Measurements from ENCODE around the gene FIGNL2. TPM values are rescaled to one million over a fixed set of nuclear protein-coding genes. Genes with fewer than 3 reads are reported as not detected.

The FIGNL2 gene
- total RNA-seq, 1 donor from 2014 or later = 9.3 TPM

DNA sequence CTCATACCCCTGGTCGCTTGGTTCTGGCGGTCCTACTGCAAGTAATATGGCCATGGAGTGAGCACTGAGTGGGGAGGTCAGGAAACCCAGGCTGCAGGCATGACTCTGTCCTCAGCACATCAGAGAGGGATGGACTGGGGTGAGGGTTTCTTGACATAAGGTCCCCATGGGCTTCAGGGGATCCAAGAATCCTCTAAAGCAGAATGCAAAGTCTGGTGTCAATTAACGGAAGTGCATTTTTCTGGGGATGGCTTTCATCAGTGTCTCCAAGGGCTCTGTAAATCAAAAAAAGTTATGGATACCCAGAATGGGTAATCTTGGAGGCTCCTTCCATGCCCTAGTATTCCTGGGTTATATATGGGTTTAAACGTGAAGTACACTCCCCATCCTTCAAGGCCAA, 3.7 kb downstream of the FIGNL2 start:
- no peak for DNase-seq (ENCODE audit: low spot score)
- H2AFZ ChIP-seq (replicated peaks) = no peak overlapping the region
- H3K36me3 Mint-ChIP-seq = no peaks in the 10 kb centered on the region
- H3K4me2 ChIP-seq = no peak overlapping the region
- no peak overlapping the region for H3K27ac ChIP-seq
- H3K27me3 Mint-ChIP-seq (ENCODE audit: insufficient read depth, low read depth) = peaks cover 8% of the 10 kb centered on the region
- H3K27ac Mint-ChIP-seq = no peak overlapping the region
- peak overlapping the region; percentile 89 for H3K4me3 Mint-ChIP-seq
- no peaks in the 10 kb centered on the region for H3K9me3 Mint-ChIP-seq
- no peak for TF ChIP-seq EZH2phosphoT487 (IDR thresholded peaks at IDR 0.05)
- no peak for TF ChIP-seq CTCF (IDR thresholded peaks at IDR 0.05)
- TF ChIP-seq EZH2 (IDR thresholded peaks at IDR 0.05) = no peak
- H4K20me1 ChIP-seq (ENCODE audit: low read depth) = peaks cover 78% of the 10 kb centered on the region
- no peak overlapping the region for H3K4me3 ChIP-seq
- H3K9me3 ChIP-seq (ENCODE audit: low read depth) = no peaks in the 10 kb centered on the region
- peaks cover 51% of the 10 kb centered on the region for H3F3A ChIP-seq (ENCODE audit: low read depth)
- H3K9ac ChIP-seq = no peak overlapping the region
- peaks cover 3% of the 10 kb centered on the region for H3K27me3 ChIP-seq
- peaks cover 50% of the 10 kb centered on the region for H3K4me1 ChIP-seq
- H3K79me2 ChIP-seq (ENCODE audit: low read depth) = peaks cover 83% of the 10 kb centered on the region
- peaks cover 60% of the 10 kb centered on the region for H3K4me1 Mint-ChIP-seq
- no peaks in the 10 kb centered on the region for H3K36me3 ChIP-seq

GRCh38 chr12:51841727-51842126, 6.8 kb downstream of the FIGNL2 start:
- Histone ChIP-seq H3K4me3 (peak overlapping the region; percentile 17), H3F3A (ENCODE audit: low read depth) (peaks cover 61% of the 10 kb centered on the region), H4K20me1 (ENCODE audit: low read depth) (peaks cover 99% of the 10 kb centered on the region), H3K9ac (peak overlapping the region; percentile 8), H3K4me1 (peaks cover 81% of the 10 kb centered on the region), H2AFZ (replicated peaks) (no peak overlapping the region), H3K36me3 (no peaks in the 10 kb centered on the region), H3K27me3 (no peaks in the 10 kb centered on the region), H3K9me3 (ENCODE audit: low read depth) (no peaks in the 10 kb centered on the region), H3K79me2 (ENCODE audit: low read depth) (peaks cover 92% of the 10 kb centered on the region), H3K4me2 (peak overlapping the region; percentile 65), H3K27ac (no peak overlapping the region)
- no peaks in the 10 kb centered on the region for H3K36me3 Mint-ChIP-seq
- H3K4me1 Mint-ChIP-seq = peaks cover 85% of the 10 kb centered on the region
- H3K9me3 Mint-ChIP-seq = no peaks in the 10 kb centered on the region
- DNase-seq (ENCODE audit: low spot score) = peak; percentile 26
- H3K4me3 Mint-ChIP-seq = peak overlapping the region; percentile 59
- no peak for TF ChIP-seq EZH2phosphoT487 (IDR thresholded peaks at IDR 0.05)
- TF ChIP-seq CTCF (IDR thresholded peaks at IDR 0.05) = no peak
- no peak for TF ChIP-seq EZH2 (IDR thresholded peaks at IDR 0.05)
- H3K27me3 Mint-ChIP-seq (ENCODE audit: insufficient read depth, low read depth) = peaks cover 17% of the 10 kb centered on the region
- no peak overlapping the region for H3K27ac Mint-ChIP-seq

GRCh38 chr12:51840966-51841365, 7.6 kb downstream of the FIGNL2 start:
- no peak for TF ChIP-seq EZH2phosphoT487 (IDR thresholded peaks at IDR 0.05)
- no peak for TF ChIP-seq CTCF (IDR thresholded peaks at IDR 0.05)
- no peak for TF ChIP-seq EZH2 (IDR thresholded peaks at IDR 0.05)
- Histone ChIP-seq H3K4me1 (peaks cover 81% of the 10 kb centered on the region), H3K4me2 (peak overlapping the region; percentile 65), H3K27ac (no peak overlapping the region), H3K9me3 (ENCODE audit: low read depth) (no peaks in the 10 kb centered on the region), H3K27me3 (no peaks in the 10 kb centered on the region), H3K36me3 (no peaks in the 10 kb centered on the region), H3K79me2 (ENCODE audit: low read depth) (peaks cover 85% of the 10 kb centered on the region), H3K4me3 (no peak overlapping the region), H4K20me1 (ENCODE audit: low read depth) (peaks cover 99% of the 10 kb centered on the region), H3K9ac (no peak overlapping the region), H2AFZ (replicated peaks) (no peak overlapping the region), H3F3A (ENCODE audit: low read depth) (peaks cover 61% of the 10 kb centered on the region)
- H3K27ac Mint-ChIP-seq = no peak overlapping the region
- no peaks in the 10 kb centered on the region for H3K36me3 Mint-ChIP-seq
- H3K4me3 Mint-ChIP-seq = peak overlapping the region; percentile 15
- peaks cover 17% of the 10 kb centered on the region for H3K27me3 Mint-ChIP-seq (ENCODE audit: insufficient read depth, low read depth)
- H3K4me1 Mint-ChIP-seq = peaks cover 84% of the 10 kb centered on the region
- no peak for DNase-seq (ENCODE audit: low spot score)
- H3K9me3 Mint-ChIP-seq = no peaks in the 10 kb centered on the region
